Measurements from ENCODE around the gene FMN1.

The FMN1 gene

DNA sequence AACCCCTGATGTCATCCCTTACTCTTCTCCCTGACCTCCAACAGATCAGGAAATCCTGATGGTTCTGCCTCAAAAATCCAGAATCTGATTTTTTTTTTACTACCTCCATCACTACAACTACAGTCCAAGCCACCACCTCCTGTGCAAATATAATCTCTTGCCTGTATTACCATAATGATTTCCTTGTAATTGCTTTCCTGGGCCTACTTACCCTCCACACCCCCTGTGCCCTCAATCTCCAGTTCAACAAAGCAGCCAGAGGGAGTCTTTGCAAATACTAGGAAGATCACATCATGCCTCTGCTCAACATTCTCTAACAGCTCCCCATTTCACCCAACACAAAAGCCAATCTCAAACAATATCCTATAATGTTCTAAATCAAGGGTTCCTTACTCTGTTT lies 159.9 kb downstream of the FMN1 start:
- H3K4me3 ChIP-seq = no peak overlapping the region
- DNase-seq = no peak
- H3K36me3 ChIP-seq = no peaks in the 10 kb centered on the region
- TF ChIP-seq, protein P1, sequence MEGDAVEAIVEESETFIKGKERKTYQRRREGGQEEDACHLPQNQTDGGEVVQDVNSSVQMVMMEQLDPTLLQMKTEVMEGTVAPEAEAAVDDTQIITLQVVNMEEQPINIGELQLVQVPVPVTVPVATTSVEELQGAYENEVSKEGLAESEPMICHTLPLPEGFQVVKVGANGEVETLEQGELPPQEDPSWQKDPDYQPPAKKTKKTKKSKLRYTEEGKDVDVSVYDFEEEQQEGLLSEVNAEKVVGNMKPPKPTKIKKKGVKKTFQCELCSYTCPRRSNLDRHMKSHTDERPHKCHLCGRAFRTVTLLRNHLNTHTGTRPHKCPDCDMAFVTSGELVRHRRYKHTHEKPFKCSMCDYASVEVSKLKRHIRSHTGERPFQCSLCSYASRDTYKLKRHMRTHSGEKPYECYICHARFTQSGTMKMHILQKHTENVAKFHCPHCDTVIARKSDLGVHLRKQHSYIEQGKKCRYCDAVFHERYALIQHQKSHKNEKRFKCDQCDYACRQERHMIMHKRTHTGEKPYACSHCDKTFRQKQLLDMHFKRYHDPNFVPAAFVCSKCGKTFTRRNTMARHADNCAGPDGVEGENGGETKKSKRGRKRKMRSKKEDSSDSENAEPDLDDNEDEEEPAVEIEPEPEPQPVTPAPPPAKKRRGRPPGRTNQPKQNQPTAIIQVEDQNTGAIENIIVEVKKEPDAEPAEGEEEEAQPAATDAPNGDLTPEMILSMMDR (IDR thresholded peaks at IDR 0.05) = no peak
- intact Hi-C loops (cut with DNase I; ENCODE audit: low total_unique reads) = no loop called here
- no peaks in the 10 kb centered on the region for H3K27me3 ChIP-seq
- H3K9me3 ChIP-seq = no peaks in the 10 kb centered on the region
- H3K4me1 ChIP-seq = no peaks in the 10 kb centered on the region
- no peak overlapping the region for H3K27ac ChIP-seq

DNA sequence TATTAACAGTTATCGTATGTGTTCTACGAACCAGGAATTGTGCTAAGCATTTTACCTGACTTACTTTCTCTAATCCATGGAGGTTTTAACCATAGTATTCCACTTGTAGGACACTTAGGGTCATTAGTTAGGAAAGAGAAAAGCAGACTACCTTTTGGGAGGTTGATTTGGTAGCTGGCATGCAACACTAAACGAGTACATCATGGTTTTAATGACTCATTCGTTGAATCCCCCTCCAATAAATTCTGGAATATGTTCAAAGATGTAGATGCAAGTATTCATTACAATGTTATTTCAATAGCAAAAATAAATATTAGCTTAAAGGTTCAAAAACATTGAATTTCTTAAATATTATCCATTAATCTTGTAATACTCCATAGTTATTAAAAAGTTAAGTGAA lies 162.5 kb downstream of the FMN1 start:
- no peaks in the 10 kb centered on the region for H3K9me3 ChIP-seq
- H3K36me3 ChIP-seq = no peaks in the 10 kb centered on the region

DNA sequence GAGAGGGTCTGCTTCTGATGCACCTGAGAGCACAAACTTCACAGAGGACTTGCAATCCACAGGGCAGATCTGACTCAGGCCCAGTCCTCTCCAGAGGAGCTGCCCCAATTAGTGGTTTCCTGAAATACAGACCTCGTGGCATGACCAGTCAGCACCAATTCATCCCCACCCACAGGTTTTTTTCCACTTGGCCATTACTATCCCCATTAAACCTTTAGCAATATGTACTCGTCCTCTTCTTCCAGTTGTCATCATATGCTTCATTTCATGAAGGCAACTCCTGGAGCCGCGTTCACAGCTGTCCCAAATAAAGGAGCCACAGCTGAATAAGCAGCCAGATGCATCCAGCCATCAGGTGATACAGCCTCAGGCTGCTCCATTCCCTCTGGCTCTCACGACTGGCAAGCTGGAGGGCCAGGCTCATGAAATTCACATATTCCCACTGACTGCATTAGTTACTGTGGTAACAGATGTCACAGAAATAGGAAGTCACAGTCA lies 163.1 kb downstream of the FMN1 start:
- TF ChIP-seq, protein P1 (IDR thresholded peaks at IDR 0.05) = no peak
- no peaks in the 10 kb centered on the region for H3K36me3 ChIP-seq
- intact Hi-C loops (cut with DNase I; ENCODE audit: low total_unique reads) = no loop called here
- H3K27ac ChIP-seq = no peak overlapping the region
- H3K4me3 ChIP-seq = no peak overlapping the region
- H3K9me3 ChIP-seq = no peaks in the 10 kb centered on the region
- H3K4me1 ChIP-seq = no peaks in the 10 kb centered on the region
- DNase-seq = no peak
- no peaks in the 10 kb centered on the region for H3K27me3 ChIP-seq

More for the DNA sequence above, 162.5 kb downstream of the FMN1 start:
- no peak for DNase-seq
- intact Hi-C loops (cut with DNase I; ENCODE audit: low total_unique reads) = no loop called here
- no peak overlapping the region for H3K27ac ChIP-seq
- TF ChIP-seq, protein P1 (IDR thresholded peaks at IDR 0.05) = no peak
- no peaks in the 10 kb centered on the region for H3K4me1 ChIP-seq
- no peaks in the 10 kb centered on the region for H3K27me3 ChIP-seq
- no peak overlapping the region for H3K4me3 ChIP-seq

DNA sequence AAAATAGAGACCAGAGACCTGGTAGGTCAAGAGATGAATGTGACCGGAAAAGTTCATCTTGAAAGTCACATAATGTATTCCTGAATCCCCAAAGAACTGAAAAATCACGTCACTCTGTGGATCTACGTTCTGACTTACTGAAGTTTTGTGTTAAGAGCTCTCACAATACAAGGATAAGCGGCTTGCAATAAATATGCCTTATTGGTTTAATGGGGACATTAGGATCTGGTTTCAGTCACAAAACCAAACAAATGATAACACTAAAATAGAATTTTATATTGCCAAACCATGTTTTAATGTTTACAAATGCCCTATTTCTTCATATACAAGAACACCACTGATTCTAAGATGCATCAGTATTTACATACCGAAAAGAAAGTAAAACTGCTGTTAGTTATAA lies 164.2 kb downstream of the FMN1 start:
- Histone ChIP-seq H3K4me3 (no peak overlapping the region), H3K27ac (no peak overlapping the region), H3K36me3 (no peaks in the 10 kb centered on the region), H3K4me1 (no peaks in the 10 kb centered on the region), H3K9me3 (no peaks in the 10 kb centered on the region), H3K27me3 (no peaks in the 10 kb centered on the region)
- TF ChIP-seq, protein P1 (IDR thresholded peaks at IDR 0.05) = no peak
- intact Hi-C loops (cut with DNase I; ENCODE audit: low total_unique reads) = no loop called here
- DNase-seq = no peak

DNA sequence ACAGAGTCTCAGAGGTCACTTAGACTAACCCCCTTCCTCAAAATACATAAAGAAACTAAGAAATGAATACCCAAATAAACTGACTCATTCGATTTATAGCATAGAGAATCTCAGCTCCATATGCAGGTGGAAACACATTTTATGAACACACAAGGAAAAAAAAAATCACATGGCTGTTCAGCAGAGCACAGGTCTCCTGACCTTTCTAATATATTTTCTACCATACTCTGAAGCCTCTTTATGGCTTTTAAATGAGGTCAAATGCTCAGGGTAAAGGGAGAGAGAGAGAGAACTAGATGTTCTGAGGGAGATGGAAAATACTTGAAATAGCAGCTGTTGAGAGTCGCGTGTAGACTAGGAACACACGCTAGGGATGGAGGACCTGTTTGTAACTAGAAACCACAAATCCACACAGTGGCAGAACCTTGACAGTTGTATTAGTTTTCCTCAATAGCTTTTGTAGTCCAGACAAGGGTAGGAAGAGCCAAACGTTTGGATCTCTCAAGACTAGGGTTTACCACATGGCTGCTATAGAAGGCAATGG lies 165.3 kb downstream of the FMN1 start:
- intact Hi-C loops (cut with DNase I; ENCODE audit: low total_unique reads) = no loop called here
- TF ChIP-seq, protein P1 (IDR thresholded peaks at IDR 0.05) = no peak
- no peaks in the 10 kb centered on the region for H3K4me1 ChIP-seq
- H3K4me3 ChIP-seq = no peak overlapping the region
- no peaks in the 10 kb centered on the region for H3K9me3 ChIP-seq
- DNase-seq = no peak
- no peak overlapping the region for H3K27ac ChIP-seq
- H3K27me3 ChIP-seq = no peaks in the 10 kb centered on the region
- H3K36me3 ChIP-seq = no peaks in the 10 kb centered on the region

DNA sequence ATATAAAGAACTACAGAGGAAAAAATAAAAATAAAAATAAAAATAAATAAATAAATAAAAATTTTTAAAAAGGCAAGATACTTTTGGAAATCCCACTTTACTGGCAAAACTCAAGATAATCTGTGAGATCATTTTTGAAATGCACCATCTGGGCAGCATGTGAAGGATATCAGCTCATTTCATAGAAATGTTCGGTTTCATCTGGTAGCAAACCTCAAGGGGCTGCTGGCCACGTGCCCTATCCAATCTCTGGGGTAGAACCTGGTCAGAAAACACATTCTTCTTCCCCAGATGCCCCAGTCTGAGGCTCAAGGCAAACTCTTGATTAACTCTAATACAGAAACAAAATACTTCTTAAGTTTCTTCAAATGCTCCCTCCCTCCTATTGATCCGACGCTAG lies 166.0 kb downstream of the FMN1 start:
- no peaks in the 10 kb centered on the region for H3K4me1 ChIP-seq
- H3K27me3 ChIP-seq = no peaks in the 10 kb centered on the region
- H3K36me3 ChIP-seq = no peaks in the 10 kb centered on the region
- no peak overlapping the region for H3K4me3 ChIP-seq
- TF ChIP-seq, protein P1 (IDR thresholded peaks at IDR 0.05) = no peak
- no peak overlapping the region for H3K27ac ChIP-seq
- no peaks in the 10 kb centered on the region for H3K9me3 ChIP-seq
- intact Hi-C loops (cut with DNase I; ENCODE audit: low total_unique reads) = no loop called here
- DNase-seq = no peak
